Measurements from ENCODE around the gene HOXD13.

HOXD13 gene

DNA sequence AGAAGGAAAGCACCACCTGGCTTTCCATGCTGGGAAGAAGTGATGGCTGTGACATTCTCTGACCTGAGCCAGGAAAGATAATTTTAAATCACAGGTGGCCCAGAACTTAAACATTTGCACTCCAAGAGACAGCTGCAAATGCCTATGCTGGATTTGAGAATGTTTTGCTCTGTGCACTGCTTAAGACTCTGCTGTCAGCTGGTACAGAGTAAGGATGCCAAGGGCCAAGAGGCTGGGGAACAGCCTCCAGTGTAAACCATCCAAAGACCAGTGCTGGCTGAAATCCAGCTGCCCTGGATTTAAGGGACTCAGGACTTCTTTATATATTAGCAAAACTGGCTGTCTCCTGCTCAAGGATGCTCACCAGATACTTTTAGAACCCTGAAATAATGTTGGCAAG is 40.9 kb downstream of the HOXD13 start:
- no peak for DNase-seq

DNA sequence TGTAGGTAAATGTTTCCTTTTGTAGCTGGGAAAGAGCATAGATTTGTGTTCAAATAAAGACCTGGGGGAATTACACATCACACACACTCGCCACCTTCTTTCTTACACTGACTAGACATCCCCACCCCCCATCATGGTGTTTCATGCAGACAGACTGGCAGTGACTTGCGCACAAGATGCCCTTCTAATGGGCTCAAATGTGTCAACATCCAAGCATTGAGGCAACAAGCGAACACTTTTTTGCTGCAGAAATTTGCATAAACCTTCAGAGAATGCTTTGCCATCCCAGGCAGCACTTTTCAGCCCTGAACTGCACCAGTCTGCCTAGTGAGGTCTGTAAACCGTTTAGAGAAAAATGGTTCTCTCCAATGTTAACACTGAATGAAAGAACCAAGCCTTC is 41.5 kb downstream of the HOXD13 start:
- DNase-seq, result no peak

DNA sequence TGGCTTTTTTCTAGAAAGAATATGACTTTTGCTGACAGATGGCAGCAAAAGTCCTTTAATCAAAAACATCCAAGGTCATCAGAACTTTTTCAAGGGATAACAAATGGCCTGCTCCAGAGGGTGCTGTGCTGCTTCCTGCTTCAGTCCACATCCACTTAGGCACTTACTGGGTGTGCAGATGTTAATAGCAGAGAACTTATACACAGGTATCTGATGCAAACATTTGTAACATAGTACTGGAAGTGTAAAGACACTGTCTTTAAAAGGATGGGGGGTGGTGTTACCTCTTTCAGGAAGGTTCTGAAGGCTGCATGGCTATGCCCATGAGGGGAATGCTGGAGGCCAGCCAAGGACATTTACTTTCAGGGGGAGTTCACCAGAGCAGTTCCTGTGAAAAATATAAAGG is 42.5 kb downstream of the HOXD13 start:
- DNase-seq, result no peak

DNA sequence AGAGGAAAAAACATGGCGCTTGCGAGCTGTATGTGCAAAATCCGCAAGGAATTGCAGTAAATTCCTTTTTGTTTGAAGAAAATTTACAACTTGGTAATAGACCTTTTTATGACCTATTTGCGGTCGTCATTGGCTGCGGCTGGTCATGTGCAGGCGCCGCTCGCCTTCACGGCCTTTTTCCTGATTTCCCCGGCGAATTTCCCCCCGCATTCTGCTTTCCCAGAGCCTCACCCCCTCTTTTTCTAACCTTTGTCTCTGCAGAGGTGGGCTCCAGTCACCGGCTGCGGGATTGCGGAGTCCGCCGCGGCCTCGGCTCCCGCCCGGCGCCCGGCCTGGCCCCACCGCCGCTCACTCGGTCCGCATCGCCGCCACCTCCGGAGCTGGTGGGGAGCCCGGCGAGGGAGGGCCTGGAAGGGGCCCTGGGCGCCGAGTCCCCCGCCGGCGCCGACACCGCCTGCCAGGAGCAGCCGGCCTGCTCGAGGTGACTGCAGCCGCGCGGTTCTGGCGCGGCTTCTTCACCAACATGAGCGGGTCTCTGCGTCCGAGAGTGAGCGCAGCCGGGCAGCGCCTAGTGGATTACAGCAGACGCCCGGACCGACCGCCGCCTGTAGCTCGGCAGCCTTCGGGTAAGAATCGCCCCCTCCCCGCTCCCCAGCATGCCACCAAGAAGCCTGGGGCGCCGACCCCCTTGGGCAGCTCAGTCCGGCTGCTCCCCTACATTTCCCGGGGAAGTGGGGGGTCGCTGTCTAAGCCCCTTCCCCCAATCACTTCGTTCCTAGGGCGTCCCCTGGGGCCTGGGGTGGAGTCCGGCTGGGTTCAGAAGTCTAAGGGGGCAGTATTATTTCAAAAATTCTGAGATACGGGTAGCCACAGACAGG is 44.1 kb downstream of the HOXD13 start:
- DNase-seq, result no peak

DNA sequence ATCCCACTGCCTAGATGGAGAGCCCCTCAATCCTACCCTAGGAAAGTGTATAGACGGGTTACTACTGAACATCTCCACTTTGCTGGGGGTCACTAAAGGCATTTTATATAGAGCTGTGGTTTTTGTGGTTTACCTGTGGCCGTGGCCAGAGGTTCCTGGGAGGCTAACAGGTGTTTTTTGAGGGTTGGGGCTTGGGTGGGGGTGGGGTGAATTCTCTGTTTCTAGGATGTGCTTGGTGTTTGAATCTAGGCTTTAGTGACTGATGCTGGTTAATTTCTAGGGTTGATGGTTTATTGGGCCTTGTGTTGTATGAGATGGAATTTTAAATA is 44.7 kb downstream of the HOXD13 start:
- DNase-seq, result no peak

DNA sequence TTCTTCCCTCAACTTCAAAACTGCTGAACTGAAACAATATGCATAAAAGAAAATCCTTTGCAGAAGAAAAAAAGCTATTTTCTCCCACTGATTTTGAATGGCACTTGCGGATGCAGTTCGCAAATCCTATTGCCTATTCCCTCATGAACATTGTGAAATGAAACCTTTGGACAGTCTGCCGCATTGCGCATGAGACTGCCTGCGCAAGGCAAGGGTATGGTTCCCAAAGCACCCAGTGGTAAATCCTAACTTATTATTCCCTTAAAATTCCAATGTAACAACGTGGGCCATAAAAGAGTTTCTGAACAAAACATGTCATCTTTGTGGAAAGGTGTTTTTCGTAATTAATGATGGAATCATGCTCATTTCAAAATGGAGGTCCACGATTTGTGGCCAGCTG is 45.4 kb downstream of the HOXD13 start:
- no peak for DNase-seq

DNA sequence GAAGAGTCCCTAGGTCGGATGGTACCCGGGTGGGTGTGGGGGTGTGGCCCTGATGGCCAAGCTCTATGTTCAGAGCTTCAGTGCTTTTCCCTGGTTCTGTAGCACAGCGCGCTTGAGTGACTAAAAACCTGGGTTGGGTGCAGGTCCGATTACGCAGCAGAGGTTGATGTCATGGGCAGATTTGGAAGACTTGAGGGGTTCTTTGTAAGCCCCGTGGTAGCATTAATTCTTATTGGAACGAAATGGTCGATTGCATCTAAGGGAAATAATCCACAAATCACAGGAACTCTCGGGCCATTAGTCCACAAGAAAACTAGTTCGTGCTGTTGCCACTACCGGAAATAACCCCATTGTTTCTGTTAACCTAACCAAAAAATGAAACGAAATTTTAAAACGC is 46.0 kb downstream of the HOXD13 start:
- DNase-seq, result no peak

DNA sequence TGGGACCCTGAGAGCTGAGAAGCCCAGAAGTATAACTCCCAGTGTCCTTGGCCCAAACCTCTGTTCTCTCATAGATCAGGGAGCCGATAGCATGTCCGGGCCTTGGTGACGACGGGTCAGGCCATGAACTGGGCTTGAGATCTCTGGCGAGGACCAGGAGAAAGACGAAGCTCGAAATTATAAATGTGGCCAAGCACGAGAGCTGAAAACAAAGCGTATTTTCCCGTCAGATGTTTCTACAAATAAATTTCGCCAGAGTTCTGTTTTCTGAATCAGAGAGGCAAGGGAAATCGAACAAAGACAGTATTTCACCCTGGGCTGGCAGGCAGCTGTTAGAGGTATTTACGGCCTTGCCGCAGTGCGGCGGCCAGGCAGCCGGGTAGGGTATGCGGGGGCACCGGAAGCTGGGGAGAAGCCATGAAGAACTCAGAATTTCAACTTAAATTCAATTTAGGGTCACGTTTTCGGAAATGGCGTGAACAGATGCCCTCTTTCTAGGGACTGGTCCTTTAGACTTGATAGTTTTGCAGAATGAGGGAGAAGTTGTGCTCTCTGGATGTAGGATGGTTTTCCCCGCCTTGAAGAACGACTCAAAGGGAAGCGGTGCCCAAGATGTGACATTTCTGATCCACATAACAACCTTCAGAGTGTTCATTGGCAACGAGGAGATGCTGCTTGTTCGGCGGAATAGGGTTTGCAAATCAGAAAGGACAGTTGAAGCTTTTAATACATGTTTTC is 46.6 kb downstream of the HOXD13 start:
- DNase-seq, result no peak

DNA sequence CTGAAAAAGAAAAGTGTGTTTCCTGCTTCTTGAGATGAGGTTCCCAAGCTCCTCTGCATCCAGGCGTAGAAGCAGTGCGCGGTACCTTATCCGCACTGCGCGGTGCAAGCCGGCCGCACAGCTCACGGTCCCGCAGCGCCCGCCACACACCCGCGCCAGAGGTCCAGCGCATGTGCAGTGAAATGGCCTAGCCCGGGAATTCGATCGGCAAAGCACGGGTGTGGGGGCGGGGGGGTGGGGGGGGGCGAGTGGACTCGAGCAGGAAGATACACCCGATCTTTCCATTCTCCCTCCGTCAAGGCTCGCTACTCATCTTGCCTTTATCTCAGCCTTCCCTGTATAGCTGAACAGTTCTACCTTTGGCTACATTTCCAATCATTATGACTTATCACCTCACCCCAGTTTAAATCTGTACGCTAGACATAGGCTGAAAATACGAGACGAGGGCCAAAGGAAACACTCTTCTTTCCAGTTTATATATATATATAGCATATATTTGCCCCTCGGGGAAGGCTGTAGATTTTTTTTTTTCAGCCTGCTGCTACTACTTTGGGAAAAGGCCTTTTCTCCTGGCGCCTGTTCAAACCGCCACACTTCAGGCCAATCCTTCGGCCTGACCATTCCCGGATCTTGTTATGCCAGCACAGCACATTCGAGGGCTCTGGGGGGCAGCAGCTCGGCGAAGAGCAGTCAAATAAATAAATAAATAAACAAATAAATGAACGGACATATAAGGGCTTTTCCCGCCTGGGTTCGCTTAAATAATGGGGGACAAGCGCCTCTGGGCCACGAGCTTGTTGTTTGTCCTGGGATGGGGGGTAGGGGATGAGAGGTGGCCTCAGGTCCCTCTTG is 47.4 kb downstream of the HOXD13 start:
- no peak for DNase-seq

DNA sequence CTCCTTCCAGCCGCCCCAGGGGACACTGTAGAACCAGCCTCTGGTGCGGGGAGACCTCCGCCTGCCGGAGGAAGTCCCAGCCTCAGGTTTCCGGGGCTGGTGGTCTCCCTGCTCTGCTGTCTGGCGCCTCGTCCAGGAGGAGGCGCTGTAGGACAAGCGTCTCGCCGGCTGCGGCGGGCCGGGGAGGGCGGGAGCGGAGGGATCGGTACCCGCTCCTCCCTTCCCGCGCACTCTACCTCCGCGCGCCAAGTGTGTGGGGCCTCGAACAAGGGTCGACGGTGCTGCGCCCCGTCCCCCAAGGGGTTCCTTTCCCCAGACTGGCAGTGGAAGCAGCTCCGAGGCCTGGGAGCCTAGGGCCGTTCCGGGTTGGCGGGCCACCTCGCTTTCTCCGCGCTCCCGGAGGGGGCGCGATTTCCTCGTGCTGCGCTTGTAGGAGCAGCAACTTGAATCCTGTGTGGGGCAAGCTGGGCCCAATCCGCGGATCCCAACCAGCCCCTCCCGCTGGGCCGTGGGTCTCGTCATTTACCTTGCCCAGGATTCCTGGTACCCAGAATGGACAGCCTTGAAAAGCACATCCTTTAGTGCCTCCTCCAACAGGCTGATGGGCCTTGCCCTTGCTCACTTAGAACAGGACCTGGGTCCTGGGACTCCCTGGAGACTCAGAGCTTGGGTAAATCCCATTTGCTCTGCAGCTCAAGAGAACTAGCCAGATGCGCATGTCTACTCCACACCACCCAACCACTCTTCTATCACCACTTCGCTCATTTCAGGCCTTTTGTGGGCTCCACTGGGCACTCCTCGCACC is 48.2 kb downstream of the HOXD13 start:
- peak; percentile 89 for DNase-seq

DNA sequence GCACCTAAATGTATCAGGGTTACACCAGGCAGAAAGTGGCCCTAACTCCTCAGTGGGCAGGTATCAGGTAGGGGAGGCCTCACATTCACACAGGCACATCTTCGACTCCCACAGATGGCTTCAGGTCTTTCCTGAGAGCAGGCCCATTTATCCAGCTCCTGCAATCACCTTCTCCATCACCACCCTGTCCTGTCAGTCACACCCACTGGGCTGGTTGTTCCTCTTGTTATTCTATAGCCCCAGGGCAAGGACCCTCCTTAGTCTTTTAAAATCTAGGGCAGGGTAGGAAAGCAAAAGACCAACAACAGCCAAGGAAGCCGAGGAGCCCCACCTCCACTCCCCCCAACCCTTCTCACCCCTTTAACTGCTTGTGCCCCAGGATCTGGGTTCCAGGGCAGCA is 49.8 kb downstream of the HOXD13 start:
- DNase-seq, result no peak
